GM12878 (cell line): ENCODE measurements around the gene RPL7A.

Experiments
- CTCF ChIP-seq, 3 experiments: IDR thresholded peaks in 2 of 3; conservative IDR thresholded peaks in 1 of 3; 2 replicates each; pipeline ENCODE4 v1.5.1; 2011; ENCODE audit warnings: low read depth in 3 of 3, low read length in 3 of 3, mild to moderate bottlenecking in 3 of 3, control low read depth in 2 of 3, moderate library complexity in 2 of 3, inconsistent platforms in 1 of 3, mixed read lengths in 1 of 3; ENCODE audit not compliant: control insufficient read depth in 2 of 3, insufficient read depth in 1 of 3; ENCODE audit errors: extremely low read depth in 1 of 3
- EZH2 ChIP-seq: IDR thresholded peaks from 2 replicates; pipeline ENCODE4 v1.6.1; 2012; ENCODE audit warnings: low read depth, mild to moderate bottlenecking, control low read depth, inconsistent platforms, low read length, borderline replicate concordance; ENCODE audit not compliant: control insufficient read depth
- GATAD2B ChIP-seq: fragments of 450-650 bp; conservative IDR thresholded peaks from 2 replicates; pipeline ENCODE4 v1.6.1; 2017; ENCODE audit warnings: low read depth, mild to moderate bottlenecking, moderate library complexity
- IRF3 ChIP-seq: fragments of 450-650 bp; IDR thresholded peaks from 2 replicates; pipeline ENCODE4 v1.6.1; 2014; ENCODE audit warnings: mild to moderate bottlenecking
- NFIC ChIP-seq: IDR thresholded peaks from 2 replicates; pipeline ENCODE4 v1.6.1; 2012; ENCODE audit warnings: low read depth, mild to moderate bottlenecking, inconsistent platforms, low read length, moderate library complexity
- POLR2AphosphoS5 ChIP-seq: IDR thresholded peaks from 2 replicates; pipeline ENCODE4 v1.6.1; 2011; ENCODE audit warnings: mild to moderate bottlenecking, low read length, inconsistent platforms
- RELA ChIP-seq: fragments of 450-650 bp; IDR thresholded peaks from 2 replicates; pipeline ENCODE4 v1.8.0; 2014; ENCODE audit warnings: borderline replicate concordance; ENCODE audit not compliant: partially characterized antibody
- ZBTB33 ChIP-seq: fragments of 450-650 bp; IDR thresholded peaks from 2 replicates; pipeline ENCODE4 v1.6.1; 2017; ENCODE audit warnings: mild to moderate bottlenecking

GRCh38 chr9:133320421-133320881 lies 27.6 kb upstream of the RPL7A start:
- TF ChIP-seq NFIC (no peak), RELA (no peak), ZBTB33 (no peak), EZH2 (no peak), CTCF (IDR thresholded peaks at IDR 0.05 in 2 of 3, conservative IDR thresholded peaks at IDR 0.05 in 1 of 3; ENCODE audit: control insufficient read depth in 2 of 3, extremely low read depth in 1 of 3, insufficient read depth in 1 of 3, low read depth in 3 of 3, low read length in 3 of 3) (0 out of 6 replicates have a peak, but pooled peaks of 1 of the 3 experiments have one; percentile 2), GATAD2B (no peak), IRF3 (no peak), POLR2AphosphoS5 (no peak)
